SU-DHL-6 (cell line): Measurements from ENCODE around the gene CRIM1.

ENCODE experiments used
- CTCF ChIP-seq: fragments of 200-600 bp; sonication (generic); IDR thresholded peaks from one replicate; pipeline ENCODE4 v1.5.1; 2017; ENCODE audit warnings: antibody characterized with exemption, mild to moderate bottlenecking, low read length, moderate library complexity; ENCODE audit not compliant: insufficient read depth, poor library complexity, severe bottlenecking
- EZH2phosphoT487 ChIP-seq: fragments of 200-600 bp; sonication (generic), shearing (Covaris generic); conservative IDR thresholded peaks from 2 replicates; pipeline ENCODE4 v1.6.1; 2018; ENCODE audit warnings: mild to moderate bottlenecking, antibody characterized with exemption, low read length, moderate library complexity, mixed read lengths

DNA sequence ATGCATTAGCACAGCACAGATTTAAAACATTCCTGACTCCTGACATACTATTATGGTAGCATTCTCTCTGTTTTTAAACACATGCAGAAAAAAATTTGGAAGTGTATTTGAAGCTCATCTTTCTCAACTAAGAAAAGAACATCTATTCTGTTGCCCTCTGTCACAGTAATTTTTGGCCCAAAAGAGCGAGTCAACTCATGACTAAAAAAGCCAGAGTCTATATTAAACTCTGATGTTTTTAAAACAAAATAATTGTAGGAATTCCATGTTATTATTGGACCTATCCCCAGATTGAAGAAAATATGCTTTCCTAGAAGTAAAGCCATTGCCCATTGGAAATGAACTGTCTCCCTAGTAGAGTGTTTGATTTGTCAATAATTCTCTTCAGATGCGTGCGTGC, 96.7 kb downstream of the CRIM1 start:
- TF ChIP-seq CTCF (no peak), EZH2phosphoT487 (no peak)
